Neural crest cell (in vitro differentiated cells): ENCODE measurements around the gene DPP8. TPM values are rescaled to one million over a fixed set of nuclear protein-coding genes. Genes with fewer than 3 reads are reported as not detected.

Experiments
- DNase-seq: peaks from one replicate; pipeline ENCODE4 v3.0.0; 2021; ENCODE audit warnings: low read depth, mixed read lengths, low spot score
- H3K27ac Mint-ChIP-seq: one replicate; pipeline ENCODE4 v1.8.0; 2021; ENCODE audit warnings: mild to moderate bottlenecking, mixed read lengths; ENCODE audit not compliant: unreplicated experiment
- H3K27me3 Mint-ChIP-seq: 2 replicates; pipeline ENCODE4 v1.8.0; 2021; ENCODE audit warnings: low read depth, mild to moderate bottlenecking, mixed read lengths
- H3K36me3 Mint-ChIP-seq: 2 replicates; pipeline ENCODE4 v1.8.0; 2021; ENCODE audit warnings: low read depth, mild to moderate bottlenecking, mixed read lengths
- H3K4me1 Mint-ChIP-seq: 2 replicates; pipeline ENCODE4 v1.8.0; 2021; ENCODE audit warnings: mixed read lengths
- H3K4me3 Mint-ChIP-seq: one replicate; pipeline ENCODE4 v1.8.0; 2021; ENCODE audit warnings: mild to moderate bottlenecking, mixed read lengths
- H3K9me3 Mint-ChIP-seq: 2 replicates; pipeline ENCODE4 v1.8.0; 2021; ENCODE audit warnings: mixed read lengths
- CTCF ChIP-seq: fragments of 200-600 bp; sonication (generic); conservative IDR thresholded peaks from 2 replicates; pipeline ENCODE4 v1.5.0; 2021; ENCODE audit warnings: antibody characterized with exemption, mild to moderate bottlenecking
- total RNA-seq: library from RNA; stranded (reverse); gene quantifications from 2 replicates; pipeline ENCODE4 v1.2.1, GENCODE V29; 2021

Gene DPP8
- total RNA-seq, 1 donor from 2014 or later: 26.1 TPM

GRCh38 chr15:65412556-65412955, 104.9 kb downstream of the DPP8 start:
- Mint-ChIP-seq H3K9me3 (no peaks in the 10 kb centered on the region), H3K27me3 (no peaks in the 10 kb centered on the region), H3K36me3 (no peaks in the 10 kb centered on the region), H3K4me3 (no peak overlapping the region), H3K27ac (no peak overlapping the region), H3K4me1 (peaks cover 47% of the 10 kb centered on the region)
- TF ChIP-seq CTCF: no peak
- no peak for DNase-seq

- no peak overlapping the region for H3K4me3 Mint-ChIP-seq
- H3K4me1 Mint-ChIP-seq: peaks cover 37% of the 10 kb centered on the region
- TF ChIP-seq CTCF: no peak
- no peaks in the 10 kb centered on the region for H3K27me3 Mint-ChIP-seq
- DNase-seq: no peak
- no peaks in the 10 kb centered on the region for H3K36me3 Mint-ChIP-seq
- H3K9me3 Mint-ChIP-seq: no peaks in the 10 kb centered on the region
- H3K27ac Mint-ChIP-seq: no peak overlapping the region
These were observed 105.9 kb downstream of the DPP8 start for GRCh38 chr15:65411465-65412071.

- DNase-seq: no peak
- H3K4me1 Mint-ChIP-seq: peaks cover 32% of the 10 kb centered on the region
- H3K4me3 Mint-ChIP-seq: no peak overlapping the region
- no peak for TF ChIP-seq CTCF
- no peak overlapping the region for H3K27ac Mint-ChIP-seq
- H3K27me3 Mint-ChIP-seq: no peaks in the 10 kb centered on the region
- H3K36me3 Mint-ChIP-seq: no peaks in the 10 kb centered on the region
- H3K9me3 Mint-ChIP-seq: no peaks in the 10 kb centered on the region
These were observed 106.5 kb downstream of the DPP8 start for GRCh38 chr15:65410972-65411371.

- Mint-ChIP-seq H3K27me3 (no peaks in the 10 kb centered on the region), H3K27ac (no peak overlapping the region), H3K36me3 (no peaks in the 10 kb centered on the region), H3K4me3 (peak overlapping the region; percentile 23), H3K4me1 (peaks cover 23% of the 10 kb centered on the region), H3K9me3 (no peaks in the 10 kb centered on the region)
- no peak for DNase-seq
- no peak for TF ChIP-seq CTCF
These were observed 107.5 kb downstream of the DPP8 start for GRCh38 chr15:65410036-65410435.

GRCh38 chr15:65409036-65409631, 108.4 kb downstream of the DPP8 start:
- no peak overlapping the region for H3K4me3 Mint-ChIP-seq
- H3K27me3 Mint-ChIP-seq: no peaks in the 10 kb centered on the region
- H3K36me3 Mint-ChIP-seq: no peaks in the 10 kb centered on the region
- H3K4me1 Mint-ChIP-seq: peaks cover 14% of the 10 kb centered on the region
- no peak overlapping the region for H3K27ac Mint-ChIP-seq
- H3K9me3 Mint-ChIP-seq: no peaks in the 10 kb centered on the region
- no peak for TF ChIP-seq CTCF
- no peak for DNase-seq
